Lower leg skin (tissue), 4 donors: Measurements from ENCODE around the gene CPEB3. TPM values are rescaled to one million over a fixed set of nuclear protein-coding genes. Genes with fewer than 3 reads are reported as not detected.

Experiments
- DNase-seq, 2 donors: peaks; one replicate each; pipeline ENCODE4 v3.0.0-alpha.2; 2019; ENCODE audit warnings: low spot score in 2 of 2
- H3K4me3 ChIP-seq: fragments of 200-600 bp; sonication (generic); 2 replicates; pipeline ENCODE4 v1.5.1; 2017; ENCODE audit warnings: mild to moderate bottlenecking, low read depth; ENCODE audit not compliant: poor library complexity, severe bottlenecking
- POLR2A ChIP-seq, 2 donors: fragments of 450-650 bp; IDR thresholded peaks; one replicate each; pipeline ENCODE4 v1.6.1; 2016 to 2017; ENCODE audit warnings: antibody characterized with exemption in 2 of 2, mild to moderate bottlenecking in 1 of 2, moderate library complexity in 1 of 2
- WGBS, 2 donors: methylation state at CpG; one replicate each; pipeline ENCODE4 v1.1.5; 2018; 5-methylcytosine and 5-hydroxymethylcytosine counted together
- intact Hi-C: fragments of 100-400 bp; cut with DNase I; formaldehyde crosslinking; loops from one replicate; pipeline ENCODE4 v1.15.0; 2023; ENCODE audit warnings: low total_unique reads
- total RNA-seq, 4 donors: library from RNA; depleted of rRNA; stranded (reverse); fragments of >200 nt; gene quantifications; one replicate each; pipeline ENCODE4 v1.1.0, GENCODE V29; 2016
- TF ChIP-seq, protein P1 (sequence below), 3 donors: fragments of 450-650 bp; IDR thresholded peaks; one replicate each; pipeline ENCODE4 v1.5.1; 2016; ENCODE audit warnings: antibody characterized with exemption in 3 of 3, mild to moderate bottlenecking in 3 of 3, moderate library complexity in 2 of 3

CPEB3 gene
- total RNA-seq, 4 donors from 2014 or later: 10.8 to 15.2 (median 13.6) TPM

DNA sequence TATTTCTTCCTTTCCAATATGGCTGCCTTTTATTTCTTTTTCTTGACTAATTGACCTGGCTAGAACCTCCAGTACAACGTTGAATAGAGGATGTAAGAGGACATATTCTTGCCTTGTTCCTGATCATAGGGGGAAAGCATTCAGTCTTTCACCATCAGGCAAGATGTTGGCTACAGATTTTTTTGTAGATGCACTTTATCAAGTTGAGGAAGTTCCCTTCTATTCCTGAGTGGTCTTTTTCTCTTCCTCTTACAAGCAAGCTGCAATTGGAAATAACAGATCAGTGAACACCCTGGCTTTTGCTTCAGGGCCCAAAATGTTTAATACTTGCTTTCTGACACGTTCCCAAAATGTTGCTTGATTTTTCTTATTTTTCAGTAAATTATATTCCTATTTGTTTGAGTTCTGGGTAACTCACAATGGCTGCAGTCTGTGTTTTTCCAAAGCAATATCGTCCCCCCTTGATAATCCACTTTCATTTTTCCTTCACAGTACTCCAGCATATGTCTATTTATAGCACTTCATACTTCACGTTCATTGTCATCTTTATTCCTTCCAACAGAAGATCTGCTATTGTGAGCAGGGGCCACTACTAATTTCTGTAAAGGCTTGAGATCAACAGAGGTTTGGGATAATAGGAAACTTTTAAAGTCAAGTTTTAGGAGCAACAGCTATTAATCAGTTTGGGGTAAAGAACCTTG is 11.7 kb downstream of the CPEB3 start:
- H3K4me3 ChIP-seq: no peak overlapping the region
- TF ChIP-seq POLR2A (IDR thresholded peaks at IDR 0.05): no peak
- TF ChIP-seq, protein P1, sequence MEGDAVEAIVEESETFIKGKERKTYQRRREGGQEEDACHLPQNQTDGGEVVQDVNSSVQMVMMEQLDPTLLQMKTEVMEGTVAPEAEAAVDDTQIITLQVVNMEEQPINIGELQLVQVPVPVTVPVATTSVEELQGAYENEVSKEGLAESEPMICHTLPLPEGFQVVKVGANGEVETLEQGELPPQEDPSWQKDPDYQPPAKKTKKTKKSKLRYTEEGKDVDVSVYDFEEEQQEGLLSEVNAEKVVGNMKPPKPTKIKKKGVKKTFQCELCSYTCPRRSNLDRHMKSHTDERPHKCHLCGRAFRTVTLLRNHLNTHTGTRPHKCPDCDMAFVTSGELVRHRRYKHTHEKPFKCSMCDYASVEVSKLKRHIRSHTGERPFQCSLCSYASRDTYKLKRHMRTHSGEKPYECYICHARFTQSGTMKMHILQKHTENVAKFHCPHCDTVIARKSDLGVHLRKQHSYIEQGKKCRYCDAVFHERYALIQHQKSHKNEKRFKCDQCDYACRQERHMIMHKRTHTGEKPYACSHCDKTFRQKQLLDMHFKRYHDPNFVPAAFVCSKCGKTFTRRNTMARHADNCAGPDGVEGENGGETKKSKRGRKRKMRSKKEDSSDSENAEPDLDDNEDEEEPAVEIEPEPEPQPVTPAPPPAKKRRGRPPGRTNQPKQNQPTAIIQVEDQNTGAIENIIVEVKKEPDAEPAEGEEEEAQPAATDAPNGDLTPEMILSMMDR (IDR thresholded peaks at IDR 0.05): no peak
- intact Hi-C loops: no loop called here
- WGBS, 2 donors: 53 to 61% methylated on average over 4 of the region's 4 CpGs
- DNase-seq: no peak

DNA sequence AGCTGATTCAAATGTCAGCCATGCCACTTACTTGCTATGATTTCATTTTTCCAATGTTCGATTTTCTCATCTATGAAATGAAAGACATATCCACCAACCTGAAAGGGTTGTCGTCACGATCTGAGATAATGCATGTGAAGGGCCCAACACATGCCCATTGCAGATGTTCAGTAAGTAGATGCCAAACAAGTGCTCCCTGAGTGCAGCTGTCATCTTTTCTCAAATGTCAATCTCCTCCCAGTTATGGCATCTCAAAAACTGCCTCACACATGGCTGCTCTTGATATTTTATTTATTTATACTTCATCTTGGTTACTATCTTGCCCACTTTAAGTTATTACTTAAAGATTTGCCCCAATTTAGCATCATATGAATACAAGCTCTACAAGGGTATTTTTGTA is 16.8 kb downstream of the CPEB3 start:
- intact Hi-C loops: no loop called here
- TF ChIP-seq POLR2A (IDR thresholded peaks at IDR 0.05): no peak
- 88 to 94% methylated on average over 3 of the region's 3 CpGs for WGBS, 2 donors

DNA sequence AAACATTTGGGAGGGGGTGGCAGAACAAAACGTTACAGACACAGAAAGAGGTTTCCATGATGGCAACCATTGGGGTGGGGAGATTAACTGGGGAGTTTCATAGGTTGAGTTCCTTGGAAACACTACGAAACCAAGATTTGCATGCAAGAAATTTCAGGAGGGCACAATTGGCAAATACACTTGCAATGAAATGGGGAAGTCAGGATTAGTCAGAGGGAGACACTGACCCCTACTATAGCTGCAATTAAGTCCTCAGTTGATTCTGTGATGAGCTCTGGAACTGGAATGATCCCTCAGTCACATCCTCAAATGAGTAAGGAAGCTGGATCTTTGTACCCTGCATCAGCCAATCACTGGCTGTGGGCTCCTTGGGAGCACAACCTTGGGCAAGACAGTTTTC is 22.1 kb downstream of the CPEB3 start:
- TF ChIP-seq, protein P1 (IDR thresholded peaks at IDR 0.05): no peak
- intact Hi-C loops: no loop called here
- 80 to 85% methylated on average over 2 of the region's 2 CpGs for WGBS, 2 donors
- DNase-seq: no peak
- H3K4me3 ChIP-seq: no peak overlapping the region

More for the DNA sequence above, 16.8 kb downstream of the CPEB3 start:
- H3K4me3 ChIP-seq: no peak overlapping the region
- DNase-seq: no peak

DNA sequence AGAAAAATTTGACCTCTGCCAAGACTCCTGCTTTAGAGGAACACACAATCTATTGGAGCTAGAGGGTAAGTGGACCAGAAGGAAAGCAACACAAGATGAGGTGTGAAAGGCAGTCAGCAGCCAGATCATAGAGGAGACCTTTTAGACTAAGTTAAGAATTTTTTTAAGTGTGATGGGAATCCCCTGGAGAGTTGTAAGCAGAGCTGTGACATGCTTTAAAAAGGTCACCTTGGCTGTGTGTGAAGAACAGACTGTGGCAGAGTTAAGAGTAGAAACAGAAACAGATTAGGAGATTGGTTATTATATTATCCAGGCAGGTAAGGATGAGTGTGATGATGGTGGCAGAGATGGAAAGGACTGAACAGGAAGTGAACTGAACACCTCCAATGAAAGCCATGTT is 23.5 kb downstream of the CPEB3 start:
- TF ChIP-seq POLR2A (IDR thresholded peaks at IDR 0.05): no peak
- TF ChIP-seq, protein P1 (IDR thresholded peaks at IDR 0.05): no peak
- no peak overlapping the region for H3K4me3 ChIP-seq
- DNase-seq: no peak
- intact Hi-C loops: no loop called here

DNA sequence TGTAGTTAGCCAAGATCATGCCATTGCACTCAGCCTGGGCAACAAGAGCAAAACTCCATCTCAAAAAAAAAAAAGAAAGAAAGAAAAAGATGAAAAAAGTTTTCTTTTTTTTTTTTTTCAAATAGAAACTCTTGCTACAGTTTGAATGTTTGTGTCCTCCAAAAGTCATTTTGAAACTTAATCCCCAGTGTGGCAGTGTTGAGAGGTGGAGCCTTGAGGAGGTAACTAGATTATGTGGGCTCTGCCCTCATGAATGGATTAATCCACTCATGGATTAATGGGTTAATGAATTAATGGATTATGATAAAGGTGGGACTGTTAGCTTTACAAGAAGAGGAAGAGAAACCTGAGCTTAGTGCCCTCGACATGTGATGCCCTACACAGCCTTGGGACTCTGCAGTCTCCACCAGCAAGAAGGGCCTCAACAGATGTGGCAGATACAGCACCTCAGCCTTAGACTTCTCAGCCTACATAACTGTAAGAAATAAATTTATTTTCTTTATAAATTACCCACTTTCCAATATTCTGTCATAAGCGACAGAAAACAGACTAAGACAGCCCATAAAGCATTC is 25.1 kb downstream of the CPEB3 start:
- H3K4me3 ChIP-seq: no peak overlapping the region
- intact Hi-C loops: no loop called here
- WGBS, 2 donors: 85 to 88% methylated on average over 2 of the region's 2 CpGs
- TF ChIP-seq, protein P1 (IDR thresholded peaks at IDR 0.05): no peak
- no peak for TF ChIP-seq POLR2A (IDR thresholded peaks at IDR 0.05)
- no peak for DNase-seq

DNA sequence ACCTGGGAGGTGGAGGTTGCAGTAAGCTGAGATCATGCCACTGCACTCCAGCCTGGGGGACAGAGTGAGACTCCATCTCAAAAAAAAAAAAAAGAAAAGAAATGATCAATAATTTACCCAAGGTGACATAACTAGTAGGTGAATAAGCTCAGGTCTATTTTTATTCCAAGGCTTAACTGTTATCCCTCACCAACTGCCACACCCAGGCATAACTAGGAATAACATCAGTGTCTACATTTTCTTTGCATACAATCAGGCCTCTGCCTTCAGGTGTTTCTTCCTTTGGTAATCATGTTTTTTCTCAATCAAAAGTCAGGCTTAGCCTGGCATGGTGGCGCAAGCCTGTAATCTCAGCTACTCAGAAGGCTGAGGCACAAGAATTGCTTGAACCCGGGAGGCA is 26.6 kb downstream of the CPEB3 start:
- DNase-seq: no peak
- 94% methylated on average over 2 of the region's 2 CpGs for WGBS, 2 donors
- H3K4me3 ChIP-seq: no peak overlapping the region
- intact Hi-C loops: no loop called here
- no peak for TF ChIP-seq POLR2A (IDR thresholded peaks at IDR 0.05)
- TF ChIP-seq, protein P1 (IDR thresholded peaks at IDR 0.05): no peak
